Measurements from ENCODE around the gene SCN5A.

SCN5A gene

GRCh38 chr3:38618343-38618742 lies 31.1 kb downstream of the SCN5A start:
- Histone ChIP-seq H3K4me1 (ENCODE audit: control insufficient read depth, insufficient read depth, low read length) (no peaks in the 10 kb centered on the region), H3K4me3 (ENCODE audit: low read length) (no peak overlapping the region), H3K9ac (ENCODE audit: low read length) (no peak overlapping the region), H3K27me3 (replicated peaks; ENCODE audit: control insufficient read depth, insufficient read depth, low read length) (peaks cover 50% of the 10 kb centered on the region), H3K9me3 (ENCODE audit: control insufficient read depth, low read length) (no peaks in the 10 kb centered on the region), H3K36me3 (ENCODE audit: control insufficient read depth, insufficient read depth, low read length, severe bottlenecking) (no peaks in the 10 kb centered on the region)
- DNase-seq (ENCODE audit: low read depth) = no peak

DNA sequence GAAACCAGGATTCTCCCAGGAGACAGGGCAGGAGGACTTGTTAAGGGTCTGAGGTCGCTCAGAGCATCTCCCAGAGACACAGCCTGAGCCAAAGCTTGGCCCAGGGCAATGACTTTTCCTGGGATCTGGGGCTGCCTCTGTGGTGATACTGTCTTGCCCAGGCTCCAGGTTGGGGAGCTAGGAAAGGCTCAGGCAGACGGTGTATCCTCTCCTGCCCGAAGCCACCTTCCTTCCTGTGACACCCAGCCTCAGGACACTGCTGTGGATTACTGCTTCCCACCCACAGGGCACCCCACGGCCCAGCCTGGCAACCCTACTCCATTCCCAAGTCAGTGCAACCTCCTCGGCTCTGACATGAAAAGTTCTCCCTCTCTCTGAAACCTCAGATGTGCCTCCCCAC lies 31.9 kb downstream of the SCN5A start:
- no peak overlapping the region for H3K9ac ChIP-seq (ENCODE audit: low read length)
- H3K27me3 ChIP-seq (replicated peaks; ENCODE audit: control insufficient read depth, insufficient read depth, low read length) = peaks cover 44% of the 10 kb centered on the region
- H3K4me3 ChIP-seq (ENCODE audit: low read length) = no peak overlapping the region
- no peaks in the 10 kb centered on the region for H3K9me3 ChIP-seq (ENCODE audit: control insufficient read depth, low read length)
- no peak for DNase-seq (ENCODE audit: low read depth)
- no peaks in the 10 kb centered on the region for H3K36me3 ChIP-seq (ENCODE audit: control insufficient read depth, insufficient read depth, low read length, severe bottlenecking)
- H3K4me1 ChIP-seq (ENCODE audit: control insufficient read depth, insufficient read depth, low read length) = no peaks in the 10 kb centered on the region

- Histone ChIP-seq H3K4me1 (ENCODE audit: control insufficient read depth, insufficient read depth, low read length) (no peaks in the 10 kb centered on the region), H3K9ac (ENCODE audit: low read length) (no peak overlapping the region), H3K9me3 (ENCODE audit: control insufficient read depth, low read length) (no peaks in the 10 kb centered on the region), H3K27me3 (replicated peaks; ENCODE audit: control insufficient read depth, insufficient read depth, low read length) (peaks cover 44% of the 10 kb centered on the region), H3K4me3 (ENCODE audit: low read length) (no peak overlapping the region), H3K36me3 (ENCODE audit: control insufficient read depth, insufficient read depth, low read length, severe bottlenecking) (no peaks in the 10 kb centered on the region)
- no peak for DNase-seq (ENCODE audit: low read depth)
These were observed 32.4 kb downstream of the SCN5A start for GRCh38 chr3:38617137-38617536.

- Histone ChIP-seq H3K36me3 (ENCODE audit: control insufficient read depth, insufficient read depth, low read length, severe bottlenecking) (no peaks in the 10 kb centered on the region), H3K27me3 (replicated peaks; ENCODE audit: control insufficient read depth, insufficient read depth, low read length) (peaks cover 44% of the 10 kb centered on the region), H3K4me1 (ENCODE audit: control insufficient read depth, insufficient read depth, low read length) (no peaks in the 10 kb centered on the region), H3K9me3 (ENCODE audit: control insufficient read depth, low read length) (no peaks in the 10 kb centered on the region), H3K4me3 (ENCODE audit: low read length) (no peak overlapping the region), H3K9ac (ENCODE audit: low read length) (no peak overlapping the region)
- no peak for DNase-seq (ENCODE audit: low read depth)
These were observed 32.8 kb downstream of the SCN5A start for GRCh38 chr3:38616658-38617057.

DNA sequence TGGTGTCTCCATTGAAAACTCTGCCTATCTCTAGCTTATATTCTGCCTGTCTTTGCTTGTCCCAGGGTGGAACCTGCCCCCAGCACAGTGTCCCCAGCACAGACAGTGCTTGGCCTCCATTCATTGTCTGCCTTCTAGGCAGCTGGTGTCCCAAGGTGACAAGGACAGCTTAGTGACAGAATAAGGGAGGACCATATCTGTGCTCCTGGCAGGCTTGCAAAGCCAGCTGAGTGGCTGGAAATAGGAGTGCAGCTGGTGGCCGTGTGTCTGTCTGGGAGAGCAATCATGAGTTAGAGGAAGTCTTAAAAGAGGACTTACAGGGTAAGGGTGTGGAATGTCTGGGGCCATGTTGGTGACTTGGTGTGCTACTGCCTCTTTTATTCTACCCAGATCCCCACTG lies 33.4 kb downstream of the SCN5A start:
- H3K9ac ChIP-seq (ENCODE audit: low read length) = no peak overlapping the region
- H3K36me3 ChIP-seq (ENCODE audit: control insufficient read depth, insufficient read depth, low read length, severe bottlenecking) = no peaks in the 10 kb centered on the region
- DNase-seq (ENCODE audit: low read depth) = no peak
- no peaks in the 10 kb centered on the region for H3K9me3 ChIP-seq (ENCODE audit: control insufficient read depth, low read length)
- H3K27me3 ChIP-seq (replicated peaks; ENCODE audit: control insufficient read depth, insufficient read depth, low read length) = peaks cover 43% of the 10 kb centered on the region
- no peak overlapping the region for H3K4me3 ChIP-seq (ENCODE audit: low read length)
- no peaks in the 10 kb centered on the region for H3K4me1 ChIP-seq (ENCODE audit: control insufficient read depth, insufficient read depth, low read length)

DNA sequence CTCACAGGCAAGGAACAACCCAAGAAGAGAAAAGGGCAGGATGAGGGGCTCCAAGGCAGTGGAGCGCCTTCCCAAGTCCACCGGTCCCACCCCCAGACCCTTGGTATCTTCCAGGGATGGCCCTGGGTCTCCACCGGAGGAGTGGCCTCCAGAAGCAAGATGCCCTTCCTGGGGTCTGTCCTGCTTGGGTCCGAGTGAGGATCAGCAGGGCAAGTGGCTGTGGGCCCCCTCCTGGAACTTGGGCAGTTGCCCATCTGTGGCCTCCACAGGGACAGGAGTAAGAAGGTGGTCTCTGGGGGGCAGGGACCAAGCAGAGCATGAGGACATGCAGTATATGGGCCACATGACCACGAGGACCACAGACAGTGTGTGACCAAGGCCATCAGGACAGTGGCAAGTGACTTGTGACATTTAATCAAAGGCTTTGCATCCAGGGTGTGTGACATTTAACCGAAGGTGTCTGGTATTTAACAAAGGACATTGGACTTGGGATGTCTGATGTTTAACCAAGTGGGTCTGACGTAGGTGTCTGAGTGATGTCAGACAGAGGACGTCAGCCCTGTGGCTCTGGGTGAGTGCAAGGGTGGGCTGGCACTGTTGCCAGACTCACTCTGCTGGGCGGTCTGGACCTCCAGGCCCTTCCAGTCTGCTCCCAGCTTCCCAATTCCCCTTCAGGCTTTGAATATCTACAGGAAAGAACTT lies 34.7 kb downstream of the SCN5A start:
- Histone ChIP-seq H3K9me3 (ENCODE audit: control insufficient read depth, low read length) (no peaks in the 10 kb centered on the region), H3K9ac (ENCODE audit: low read length) (no peak overlapping the region), H3K4me3 (ENCODE audit: low read length) (no peak overlapping the region), H3K4me1 (ENCODE audit: control insufficient read depth, insufficient read depth, low read length) (no peaks in the 10 kb centered on the region), H3K36me3 (ENCODE audit: control insufficient read depth, insufficient read depth, low read length, severe bottlenecking) (no peaks in the 10 kb centered on the region), H3K27me3 (replicated peaks; ENCODE audit: control insufficient read depth, insufficient read depth, low read length) (peaks cover 41% of the 10 kb centered on the region)
- DNase-seq (ENCODE audit: low read depth) = no peak

GRCh38 chr3:38614091-38614490 lies 35.4 kb downstream of the SCN5A start:
- no peak overlapping the region for H3K9ac ChIP-seq (ENCODE audit: low read length)
- no peaks in the 10 kb centered on the region for H3K36me3 ChIP-seq (ENCODE audit: control insufficient read depth, insufficient read depth, low read length, severe bottlenecking)
- no peak overlapping the region for H3K4me3 ChIP-seq (ENCODE audit: low read length)
- DNase-seq (ENCODE audit: low read depth) = no peak
- no peaks in the 10 kb centered on the region for H3K4me1 ChIP-seq (ENCODE audit: control insufficient read depth, insufficient read depth, low read length)
- no peaks in the 10 kb centered on the region for H3K9me3 ChIP-seq (ENCODE audit: control insufficient read depth, low read length)
- H3K27me3 ChIP-seq (replicated peaks; ENCODE audit: control insufficient read depth, insufficient read depth, low read length) = peaks cover 39% of the 10 kb centered on the region

DNA sequence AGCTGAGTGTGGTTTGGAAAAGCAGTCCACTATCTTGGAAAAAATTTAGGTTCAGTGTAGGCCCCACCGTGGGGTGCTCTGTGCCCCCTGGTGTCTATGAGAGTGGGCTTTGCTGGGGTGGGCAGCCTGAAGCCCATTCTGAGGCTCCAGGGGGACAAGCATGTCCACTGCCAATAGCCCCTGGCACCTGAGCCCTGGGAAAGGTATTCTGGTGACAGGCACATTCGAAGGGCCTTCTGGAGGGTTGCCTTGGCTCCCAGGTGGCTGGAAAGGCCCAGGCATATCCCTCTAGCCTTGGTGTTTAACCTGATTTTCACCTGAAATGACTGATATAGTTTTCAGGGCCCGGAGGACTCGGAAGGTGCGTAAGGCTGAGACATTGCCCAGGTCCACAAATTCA lies 36.1 kb downstream of the SCN5A start:
- Histone ChIP-seq H3K27me3 (replicated peaks; ENCODE audit: control insufficient read depth, insufficient read depth, low read length) (peaks cover 34% of the 10 kb centered on the region), H3K36me3 (ENCODE audit: control insufficient read depth, insufficient read depth, low read length, severe bottlenecking) (no peaks in the 10 kb centered on the region), H3K9me3 (ENCODE audit: control insufficient read depth, low read length) (no peaks in the 10 kb centered on the region), H3K4me1 (ENCODE audit: control insufficient read depth, insufficient read depth, low read length) (no peaks in the 10 kb centered on the region), H3K4me3 (ENCODE audit: low read length) (no peak overlapping the region), H3K9ac (ENCODE audit: low read length) (no peak overlapping the region)
- DNase-seq (ENCODE audit: low read depth) = no peak

DNA sequence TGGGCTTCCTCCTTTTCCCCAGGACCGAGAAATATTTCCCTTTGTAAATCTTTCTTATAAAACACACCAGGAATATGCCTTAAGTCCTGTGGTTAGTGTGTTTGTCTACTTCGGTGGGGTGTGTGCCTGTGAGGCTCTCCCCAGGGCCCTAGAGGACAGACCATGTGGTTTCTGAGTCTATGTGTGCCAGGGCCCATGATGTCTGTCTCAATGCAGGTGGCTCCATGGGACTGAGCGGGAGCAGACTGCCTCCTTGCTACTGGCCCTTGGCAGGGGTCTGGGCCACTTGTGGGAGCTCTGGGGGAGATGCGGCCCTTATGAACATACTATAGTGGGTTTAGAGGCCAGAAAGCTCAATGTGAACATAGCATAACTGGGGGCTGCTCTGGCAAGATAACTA lies 37.6 kb downstream of the SCN5A start:
- H3K4me3 ChIP-seq (ENCODE audit: low read length) = no peak overlapping the region
- H3K4me1 ChIP-seq (ENCODE audit: control insufficient read depth, insufficient read depth, low read length) = no peaks in the 10 kb centered on the region
- no peak overlapping the region for H3K9ac ChIP-seq (ENCODE audit: low read length)
- no peak for DNase-seq (ENCODE audit: low read depth)
- H3K27me3 ChIP-seq (replicated peaks; ENCODE audit: control insufficient read depth, insufficient read depth, low read length) = peaks cover 18% of the 10 kb centered on the region
- no peaks in the 10 kb centered on the region for H3K36me3 ChIP-seq (ENCODE audit: control insufficient read depth, insufficient read depth, low read length, severe bottlenecking)
- no peaks in the 10 kb centered on the region for H3K9me3 ChIP-seq (ENCODE audit: control insufficient read depth, low read length)

DNA sequence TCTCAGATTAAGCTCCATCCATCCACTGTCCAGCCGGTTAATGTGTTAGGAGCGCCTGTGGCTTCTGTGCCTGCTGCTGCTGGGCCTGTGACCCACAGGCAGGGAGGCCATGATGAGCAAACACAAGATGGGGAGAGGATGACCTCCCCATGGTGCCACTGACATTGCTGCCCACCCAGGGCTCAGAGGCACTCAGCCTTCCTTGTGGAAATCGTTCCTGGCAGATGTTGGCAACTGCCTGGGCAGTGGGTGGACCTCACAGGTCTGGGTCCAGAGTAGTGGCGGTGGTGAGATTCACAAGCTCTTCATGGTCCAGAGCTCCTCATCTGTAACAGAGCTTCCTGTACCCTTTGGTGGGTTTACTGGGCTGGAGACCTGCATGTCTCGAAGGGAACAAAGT lies 38.6 kb downstream of the SCN5A start:
- Histone ChIP-seq H3K27me3 (replicated peaks; ENCODE audit: control insufficient read depth, insufficient read depth, low read length) (peaks cover 11% of the 10 kb centered on the region), H3K9ac (ENCODE audit: low read length) (no peak overlapping the region), H3K9me3 (ENCODE audit: control insufficient read depth, low read length) (no peaks in the 10 kb centered on the region), H3K4me1 (ENCODE audit: control insufficient read depth, insufficient read depth, low read length) (no peaks in the 10 kb centered on the region), H3K36me3 (ENCODE audit: control insufficient read depth, insufficient read depth, low read length, severe bottlenecking) (no peaks in the 10 kb centered on the region), H3K4me3 (ENCODE audit: low read length) (no peak overlapping the region)
- DNase-seq (ENCODE audit: low read depth) = no peak

GRCh38 chr3:38610436-38610835 lies 39.1 kb downstream of the SCN5A start:
- Histone ChIP-seq H3K9ac (ENCODE audit: low read length) (no peak overlapping the region), H3K4me1 (ENCODE audit: control insufficient read depth, insufficient read depth, low read length) (no peaks in the 10 kb centered on the region), H3K36me3 (ENCODE audit: control insufficient read depth, insufficient read depth, low read length, severe bottlenecking) (no peaks in the 10 kb centered on the region), H3K9me3 (ENCODE audit: control insufficient read depth, low read length) (no peaks in the 10 kb centered on the region), H3K4me3 (ENCODE audit: low read length) (no peak overlapping the region), H3K27me3 (replicated peaks; ENCODE audit: control insufficient read depth, insufficient read depth, low read length) (peaks cover 12% of the 10 kb centered on the region)
- DNase-seq (ENCODE audit: low read depth) = no peak

Measured in adipocyte (in vitro differentiated cells).